Mesenteric fat pad (tissue), 1 donor: ENCODE data around the gene ZSWIM3. TPM values are rescaled to one million over a fixed set of nuclear protein-coding genes. Genes with fewer than 3 reads are reported as not detected.
A peak's percentile ranks its signal among the peaks of the same experiment; 100 is the strongest.

ENCODE experiments used
- DNase-seq: peaks from one replicate; pipeline ENCODE4 v3.0.0-alpha.2; 2020; ENCODE audit warnings: low spot score
- total RNA-seq: library from RNA; stranded (reverse); fragmentation: NEBNext Ultra II Directional; extraction: Animal tissue kit (Norgen Biotek cat#: 25700); gene quantifications from one replicate; pipeline ENCODE4 v1.2.1, GENCODE V29; 2021
- donor health status: DM: yes; HTN: yes; CAD: no.

The ZSWIM3 gene
- total RNA-seq, 1 donor from 2014 or later = 2.2 TPM

DNA sequence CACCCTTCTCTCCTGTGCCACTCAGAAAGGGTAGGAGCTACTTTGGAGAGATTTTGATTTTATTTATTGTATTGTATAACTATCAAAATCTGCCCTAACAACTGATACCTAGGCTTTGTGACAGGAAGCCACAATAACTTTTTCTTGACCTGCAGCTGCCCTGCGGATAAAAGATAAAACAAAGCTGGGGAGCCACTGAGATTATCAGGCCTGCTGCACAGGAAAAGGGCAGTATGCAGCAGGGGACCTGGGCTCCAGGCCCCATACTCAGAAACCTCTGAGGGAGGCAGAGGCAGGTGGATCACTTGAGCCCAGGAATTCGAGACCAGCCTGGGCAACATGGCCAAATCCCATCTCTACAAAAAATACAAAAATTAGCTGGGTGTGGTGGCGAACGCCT, 24.8 kb upstream of the ZSWIM3 start:
- DNase-seq = no peak

DNA sequence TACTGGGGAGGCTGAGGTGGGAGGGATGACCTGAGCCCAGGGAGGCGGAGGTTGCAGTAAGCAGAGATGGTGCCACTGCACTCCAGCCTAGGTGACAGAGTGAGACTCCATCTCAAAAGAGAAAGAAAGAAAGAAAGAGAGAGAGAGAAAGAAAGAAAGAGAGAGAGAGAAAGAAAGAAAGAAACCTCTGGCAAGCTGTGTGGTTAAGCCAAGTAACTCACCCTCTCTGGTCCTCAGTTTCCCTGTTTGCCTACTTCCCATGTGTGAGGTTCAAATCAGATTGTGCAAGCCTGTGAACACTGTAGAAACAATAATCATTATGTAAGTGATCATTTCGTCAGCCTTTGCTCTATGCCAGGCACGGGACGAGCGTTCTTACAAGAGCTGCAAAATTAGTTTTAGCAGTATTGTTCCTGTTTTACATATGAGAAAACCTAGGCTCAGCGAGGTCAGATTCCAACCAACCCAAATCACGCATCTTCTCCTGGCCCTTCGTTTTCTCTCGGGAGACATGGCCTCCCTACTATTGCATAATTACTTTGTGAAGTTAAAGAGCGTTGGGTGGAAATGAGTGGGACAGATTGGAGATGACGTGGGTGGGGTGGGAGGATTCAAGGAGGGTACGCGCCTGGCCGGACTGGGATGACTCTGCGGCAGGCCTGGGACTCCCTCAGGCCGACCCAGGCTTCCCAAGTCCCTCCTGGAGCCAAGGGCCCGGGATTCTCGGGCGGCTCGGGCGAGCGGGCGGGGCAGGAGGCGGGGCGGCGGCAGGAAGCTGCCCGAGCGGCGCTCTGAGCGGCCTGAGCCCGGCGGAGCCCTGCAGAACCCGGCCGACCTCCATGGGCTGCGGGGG, 24.2 kb upstream of the ZSWIM3 start, which contains the start of gene SNX21:
Gene SNX21, plus strand, starts transcription at position 770 of the 853 bp plus-strand sequence. CDS start 121 bp downstream, outside the sequence.
- peak; percentile 94 for DNase-seq

DNA sequence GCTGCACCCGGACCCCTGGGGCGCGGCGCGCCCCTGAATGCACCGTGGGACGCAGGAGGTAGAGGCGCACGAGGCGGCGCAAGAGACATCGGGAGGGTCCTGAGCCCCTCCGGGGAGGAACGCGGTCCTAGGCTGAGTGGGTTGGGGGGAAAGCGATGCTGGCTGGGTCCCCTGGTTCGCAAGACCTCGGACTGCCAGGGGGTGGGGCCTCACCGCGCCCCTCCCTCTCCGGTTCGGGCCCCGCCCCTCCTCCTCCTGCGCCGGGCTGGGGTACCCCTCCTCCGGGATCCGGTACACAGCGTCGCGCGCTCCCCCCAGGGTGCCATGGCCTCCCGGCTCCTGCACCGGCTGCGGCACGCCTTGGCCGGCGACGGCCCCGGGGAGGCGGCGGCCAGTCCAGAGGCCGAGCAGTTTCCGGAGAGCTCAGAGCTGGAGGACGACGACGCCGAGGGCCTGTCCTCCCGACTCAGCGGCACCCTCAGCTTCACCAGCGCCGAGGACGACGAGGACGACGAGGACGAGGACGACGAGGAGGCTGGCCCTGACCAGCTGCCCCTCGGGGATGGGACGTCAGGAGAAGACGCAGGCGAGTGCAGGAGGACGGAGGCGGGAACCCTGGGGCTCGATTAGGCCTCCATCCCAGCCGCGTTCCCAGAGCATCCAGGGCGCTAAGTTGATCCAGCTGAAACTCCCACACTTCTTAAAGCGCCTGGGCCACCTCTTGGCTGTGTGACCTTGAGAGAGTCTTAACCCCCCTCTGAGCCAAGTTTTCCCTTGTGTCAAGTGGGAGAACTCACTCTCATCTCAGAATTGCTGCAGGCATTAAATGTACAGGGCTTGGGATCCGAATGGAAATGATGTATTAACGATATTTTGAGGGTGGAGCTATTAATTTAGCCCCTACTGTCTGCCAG, 23.3 kb upstream of the ZSWIM3 start:
- no peak for DNase-seq

- DNase-seq = no peak
Measured at GRCh38 chr20:45834797-45835161, 22.6 kb upstream of the ZSWIM3 start.

GRCh38 chr20:45835329-45835765, 22.1 kb upstream of the ZSWIM3 start:
- no peak for DNase-seq

DNA sequence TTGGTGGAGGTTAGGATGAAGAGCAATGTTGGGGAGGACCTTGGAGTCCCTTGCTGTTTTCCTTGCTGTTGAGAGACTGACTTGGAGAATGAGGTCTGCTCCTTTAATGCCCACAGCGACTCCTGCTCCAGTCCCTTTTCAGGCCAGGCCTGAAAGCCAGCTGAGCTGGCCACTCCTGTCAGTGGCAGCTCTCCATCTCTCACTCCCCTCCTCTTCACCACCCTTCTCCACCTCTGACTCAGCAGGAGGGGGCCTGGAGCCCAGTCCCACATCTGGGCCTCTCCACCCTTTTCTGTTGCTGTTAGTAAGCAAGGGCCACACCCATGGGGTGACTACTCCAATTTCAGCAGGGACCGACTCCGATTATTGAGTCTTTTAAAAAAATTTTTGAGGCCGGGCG, 21.6 kb upstream of the ZSWIM3 start:
- no peak for DNase-seq

GRCh38 chr20:45836841-45837240, 20.6 kb upstream of the ZSWIM3 start:
- DNase-seq = no peak

DNA sequence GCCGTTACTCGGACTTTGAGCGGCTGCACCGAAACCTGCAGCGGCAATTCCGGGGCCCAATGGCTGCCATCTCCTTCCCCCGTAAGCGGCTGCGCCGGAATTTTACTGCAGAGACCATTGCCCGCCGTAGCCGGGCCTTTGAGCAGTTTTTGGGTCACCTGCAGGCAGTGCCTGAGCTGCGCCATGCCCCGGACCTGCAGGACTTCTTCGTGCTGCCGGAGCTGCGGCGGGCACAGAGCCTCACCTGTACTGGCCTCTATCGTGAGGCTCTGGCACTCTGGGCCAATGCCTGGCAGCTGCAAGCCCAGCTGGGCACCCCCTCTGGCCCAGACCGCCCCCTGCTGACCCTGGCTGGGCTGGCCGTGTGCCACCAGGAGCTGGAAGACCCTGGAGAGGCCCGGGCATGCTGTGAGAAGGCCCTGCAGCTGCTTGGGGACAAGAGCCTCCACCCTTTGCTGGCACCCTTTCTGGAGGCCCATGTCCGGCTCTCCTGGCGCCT, 16.7 kb upstream of the ZSWIM3 start:
- DNase-seq = no peak

DNA sequence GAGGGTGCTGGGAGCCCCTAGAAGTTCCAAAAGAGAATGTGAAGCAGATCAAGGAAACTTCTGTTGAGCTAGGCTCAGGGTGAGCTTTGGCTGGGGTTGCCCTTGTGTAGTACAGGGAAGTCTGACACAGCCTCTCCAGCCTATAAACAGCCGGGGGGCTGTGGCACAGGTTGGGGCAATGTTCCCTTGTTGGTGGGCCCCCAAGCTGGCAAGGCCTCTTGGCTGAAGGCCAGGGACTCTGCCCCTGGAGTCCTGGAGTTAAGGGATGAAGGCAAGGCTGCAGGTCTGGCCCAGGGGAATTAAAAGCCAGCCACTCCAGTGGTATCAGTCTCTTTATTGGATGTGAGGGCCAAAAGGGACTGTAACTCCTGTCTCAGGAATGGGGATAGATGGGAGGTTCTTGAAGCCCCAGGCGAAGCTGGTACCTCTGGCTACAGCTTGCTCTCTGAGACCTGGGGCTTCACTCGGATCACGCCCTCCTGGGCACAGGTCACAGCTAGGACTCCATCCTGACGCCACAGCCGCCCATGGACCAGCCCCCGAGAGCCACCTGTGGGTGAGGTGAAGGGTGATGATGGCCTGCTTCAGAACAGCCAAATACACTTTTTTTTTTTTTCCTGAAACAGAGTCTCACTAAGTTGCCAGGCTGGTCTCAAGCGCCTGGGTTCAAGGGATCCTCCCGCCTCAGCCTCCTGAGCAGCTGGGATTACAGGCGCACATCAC, 15.8 kb upstream of the ZSWIM3 start:
- no peak for DNase-seq

- no peak for DNase-seq
Measured at GRCh38 chr20:45842169-45842812, 15.1 kb upstream of the ZSWIM3 start.

DNA sequence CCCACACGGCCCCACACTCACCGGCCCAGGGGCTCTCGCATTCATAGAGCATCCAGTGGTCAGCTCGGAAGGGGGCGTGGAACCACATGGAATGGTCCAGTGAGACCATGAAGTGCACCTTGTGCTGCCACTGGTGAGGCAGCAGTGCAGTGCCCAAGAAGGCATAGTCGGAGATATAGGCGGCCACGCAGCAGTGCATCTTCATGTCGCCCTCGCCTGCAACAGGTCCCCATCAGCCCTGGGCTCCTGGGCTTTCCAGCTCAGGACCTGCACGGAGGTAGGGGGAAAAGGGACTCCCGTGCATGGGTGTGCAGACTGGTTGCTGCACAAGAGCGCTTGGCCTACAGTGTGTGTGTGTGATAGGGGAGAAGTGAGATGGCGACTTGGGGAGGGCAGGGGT, 13.9 kb upstream of the ZSWIM3 start:
- no peak for DNase-seq

DNA sequence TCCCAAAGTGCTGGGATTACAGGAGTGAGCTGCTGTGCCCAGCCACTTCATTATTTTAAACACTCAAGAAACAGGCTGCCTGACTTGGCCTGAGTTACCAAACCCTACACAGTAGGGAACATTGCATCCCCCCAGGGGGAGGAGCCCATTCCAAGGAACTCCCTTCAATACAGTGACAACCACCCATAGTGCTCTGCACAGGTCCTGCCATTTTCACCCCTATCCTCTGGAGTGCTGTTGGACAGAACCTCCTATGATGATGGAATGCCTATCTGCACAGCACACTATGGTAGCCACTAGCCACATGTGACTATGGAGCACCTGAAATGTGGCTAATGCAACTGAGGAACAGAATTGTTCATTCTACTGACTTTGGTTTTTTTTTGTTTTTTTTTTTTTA, 12.0 kb upstream of the ZSWIM3 start:
- DNase-seq = no peak

- no peak for DNase-seq
Measured at GRCh38 chr20:45848421-45848820, 9.0 kb upstream of the ZSWIM3 start.

DNA sequence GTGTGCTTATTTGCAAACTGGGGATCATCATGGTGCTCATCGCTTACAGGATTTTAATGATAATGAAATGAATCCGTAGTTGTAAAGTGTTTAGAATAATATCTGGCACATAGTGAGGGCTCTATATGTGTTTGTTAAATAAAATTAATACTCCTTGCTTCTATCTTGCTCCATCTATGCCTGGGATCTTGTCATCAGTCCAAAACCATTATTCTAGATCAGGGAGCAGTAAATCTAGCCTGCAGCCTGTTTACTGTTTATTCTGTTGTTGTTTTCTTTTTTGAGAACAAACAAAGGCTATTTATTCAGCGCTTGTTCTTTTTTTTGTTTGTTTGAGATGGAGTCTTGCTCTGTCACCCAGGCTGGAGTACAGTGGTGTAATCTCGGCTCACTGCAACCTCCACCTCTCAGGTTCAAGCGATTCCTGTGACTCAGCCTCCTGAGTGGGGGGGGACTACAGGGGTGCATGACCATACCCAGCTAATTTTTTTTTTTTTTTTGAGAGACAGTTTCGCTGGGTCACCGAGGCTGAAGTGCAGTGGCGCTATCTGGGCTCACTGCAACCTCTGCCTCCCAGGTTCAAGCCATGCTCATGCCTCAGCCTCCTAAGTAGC, 8.3 kb upstream of the ZSWIM3 start:
- DNase-seq = no peak

DNA sequence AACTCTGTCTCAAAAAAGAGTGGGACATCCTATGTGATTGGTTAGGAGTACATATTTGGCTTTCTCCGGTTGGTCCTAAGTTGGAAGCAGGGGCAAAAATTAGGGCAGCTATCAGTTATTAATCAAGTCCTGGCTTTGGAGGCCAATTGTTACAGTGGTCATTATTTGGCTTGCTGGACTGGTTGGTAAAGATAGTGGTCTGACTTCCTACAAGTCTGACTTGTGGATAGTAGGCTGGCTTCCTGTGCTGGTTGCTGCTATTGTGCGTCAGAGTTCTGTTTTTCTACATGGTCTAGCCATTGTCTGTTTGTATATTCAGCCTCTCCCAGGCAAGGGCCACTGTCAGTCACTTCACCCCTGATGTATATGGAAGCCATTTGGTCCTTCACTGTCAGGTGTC, 7.2 kb upstream of the ZSWIM3 start:
- no peak for DNase-seq

DNA sequence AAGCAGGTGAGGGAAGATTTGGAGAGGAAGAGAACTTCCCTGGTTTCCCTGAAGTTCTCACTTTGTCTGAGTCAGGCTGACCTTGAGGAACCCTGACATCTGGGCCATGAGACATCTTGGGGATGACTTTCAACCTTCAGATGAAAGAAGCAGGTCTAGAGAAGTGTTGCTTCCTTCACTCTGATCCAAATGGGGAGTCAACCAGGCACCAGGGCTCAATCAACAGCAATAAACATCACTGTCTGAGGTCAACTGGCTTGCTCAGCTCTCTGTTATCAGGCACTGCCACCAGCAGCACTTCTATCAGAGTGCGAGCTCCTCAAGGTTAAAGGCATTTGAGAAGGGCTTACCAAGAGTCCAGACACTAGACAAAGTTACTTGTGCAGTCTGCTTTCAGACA, 6.5 kb upstream of the ZSWIM3 start:
- no peak for DNase-seq

DNA sequence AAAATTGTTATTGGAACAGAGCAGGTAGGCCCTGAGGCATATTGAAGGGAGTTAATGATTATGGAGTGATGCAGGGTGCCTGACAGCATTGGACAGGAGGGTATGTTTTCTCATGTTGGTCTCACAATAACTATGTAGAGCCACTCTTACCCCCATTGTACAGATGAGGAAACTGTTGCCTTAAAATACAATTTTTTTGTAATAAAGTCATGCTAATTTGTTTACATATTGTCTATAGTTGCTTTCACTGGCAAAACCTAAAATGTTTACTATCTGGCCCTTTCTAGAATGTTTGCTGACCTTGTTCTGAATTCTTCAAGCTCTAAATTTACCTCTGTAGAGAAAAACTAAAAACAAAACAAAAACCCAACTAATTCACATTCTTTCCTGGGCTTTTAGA, 5.9 kb upstream of the ZSWIM3 start:
- no peak for DNase-seq

GRCh38 chr20:45852326-45852725, 5.1 kb upstream of the ZSWIM3 start:
- DNase-seq = no peak

DNA sequence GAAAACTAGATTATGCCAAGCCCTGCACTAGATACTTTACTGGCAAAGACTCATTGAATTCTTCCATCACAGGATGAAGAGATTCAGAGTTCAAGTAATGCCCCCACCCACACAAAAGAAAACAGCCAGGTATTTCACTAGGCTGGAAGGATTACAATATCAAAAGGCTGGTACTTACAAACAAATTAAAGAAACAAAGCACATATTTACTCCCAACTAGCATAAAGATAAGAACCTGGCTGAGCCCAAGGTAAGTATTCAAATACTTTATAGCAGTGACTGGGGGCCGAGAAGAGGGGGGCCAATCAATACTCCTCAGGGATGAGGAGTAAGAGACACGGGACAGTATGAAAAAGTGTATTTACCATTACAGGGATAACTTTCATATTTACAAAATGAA, 3.9 kb upstream of the ZSWIM3 start:
- DNase-seq = no peak

GRCh38 chr20:45857882-45858216, 435 bp downstream of the ZSWIM3 start:
- no peak for DNase-seq

GRCh38 chr20:45859916-45860315, 2.5 kb downstream of the ZSWIM3 start:
- no peak for DNase-seq
